ENCODE results near the gene SYTL5.

DNA sequence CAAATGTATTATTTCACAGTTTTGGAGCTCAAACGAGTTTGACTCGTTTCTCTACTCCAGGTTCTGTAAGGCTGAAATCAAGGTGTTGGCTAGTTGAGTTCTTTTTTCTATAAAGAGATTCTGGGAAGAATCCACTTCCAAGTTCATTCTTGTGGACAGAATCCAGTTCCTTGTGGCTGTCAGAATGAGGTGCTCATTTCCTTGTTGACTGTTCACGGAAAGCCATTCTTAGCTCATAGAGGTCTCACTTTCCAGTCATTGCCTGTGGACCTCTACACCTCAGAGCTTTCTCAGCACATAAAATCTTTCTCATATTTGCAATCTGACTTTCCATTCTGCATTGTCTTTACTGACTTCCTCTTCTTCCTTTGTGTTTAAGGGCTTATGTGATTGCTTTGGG, 62.9 kb downstream of the SYTL5 start:
- TF ChIP-seq, protein P1, sequence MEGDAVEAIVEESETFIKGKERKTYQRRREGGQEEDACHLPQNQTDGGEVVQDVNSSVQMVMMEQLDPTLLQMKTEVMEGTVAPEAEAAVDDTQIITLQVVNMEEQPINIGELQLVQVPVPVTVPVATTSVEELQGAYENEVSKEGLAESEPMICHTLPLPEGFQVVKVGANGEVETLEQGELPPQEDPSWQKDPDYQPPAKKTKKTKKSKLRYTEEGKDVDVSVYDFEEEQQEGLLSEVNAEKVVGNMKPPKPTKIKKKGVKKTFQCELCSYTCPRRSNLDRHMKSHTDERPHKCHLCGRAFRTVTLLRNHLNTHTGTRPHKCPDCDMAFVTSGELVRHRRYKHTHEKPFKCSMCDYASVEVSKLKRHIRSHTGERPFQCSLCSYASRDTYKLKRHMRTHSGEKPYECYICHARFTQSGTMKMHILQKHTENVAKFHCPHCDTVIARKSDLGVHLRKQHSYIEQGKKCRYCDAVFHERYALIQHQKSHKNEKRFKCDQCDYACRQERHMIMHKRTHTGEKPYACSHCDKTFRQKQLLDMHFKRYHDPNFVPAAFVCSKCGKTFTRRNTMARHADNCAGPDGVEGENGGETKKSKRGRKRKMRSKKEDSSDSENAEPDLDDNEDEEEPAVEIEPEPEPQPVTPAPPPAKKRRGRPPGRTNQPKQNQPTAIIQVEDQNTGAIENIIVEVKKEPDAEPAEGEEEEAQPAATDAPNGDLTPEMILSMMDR (IDR thresholded peaks at IDR 0.05 in 8 of 11, conservative IDR thresholded peaks at IDR 0.05 in 3 of 11): no peak
- TF ChIP-seq POLR2AphosphoS5 (IDR thresholded peaks at IDR 0.05): no peak
